ENCODE results near the gene DMC1. TPM values are rescaled to one million over a fixed set of nuclear protein-coding genes. Genes with fewer than 3 reads are reported as not detected.

Gene DMC1
- total and polyA plus RNA-seq, 10 of the 15 experiments (the other 5 are each of a cell fraction or from before 2014, with no cell fraction given), result 1.0 to 21.0 (median 4.5) TPM

GRCh38 chr22:38524429-38524828, 45.6 kb downstream of the DMC1 start:
- intact Hi-C loops (cut with micrococcal nuclease; ENCODE audit: unreplicated experiment) (no loop called here), in situ Hi-C loops (cut with MboI) (no loop called here)
- TF ChIP-seq KLF5 (IDR thresholded peaks at IDR 0.05; ENCODE audit: partially characterized antibody) (no peak), ZNF274 (IDR thresholded peaks at IDR 0.05; ENCODE audit: insufficient read depth, insufficient read length) (no peak), CUX1 (IDR thresholded peaks at IDR 0.05; ENCODE audit: insufficient replicate concordance, low read depth, low read length) (no peak), CEBPZ (IDR thresholded peaks at IDR 0.05; ENCODE audit: low read depth, low read length) (no peak), PRDM15 (CRISPR knock-in tag; IDR thresholded peaks at IDR 0.05) (no peak), USF1 (IDR thresholded peaks at IDR 0.05; ENCODE audit: borderline replicate concordance, extremely low read length, insufficient read depth, low read depth, low read length) (no peak), NR2C1 (IDR thresholded peaks at IDR 0.05) (no peak)
- no peaks in the 10 kb centered on the region for H3K79me2 ChIP-seq (ENCODE audit: control insufficient read depth, insufficient read depth, low read length)
- WGBS (ENCODE audit: insufficient coverage, insufficient replicate concordance, low lambda C conversion rate, missing lambda C conversion rate), result 69% methylated on average over 3 of the region's 3 CpGs
- BruUV-seq (replicated peaks), result no TSS peak
- ChIA-PET RAD21 (ENCODE audit: unreplicated experiment) (no interaction called here), SMC1A (ENCODE audit: uncharacterized antibody, unreplicated experiment) (interaction anchor here (1.0 kb wide), 1 partner anchor 12 kb away, joined by 3 read pairs; no protein-coding TSS in a partner anchor), POLR2A (no interaction called here), CTCF (interaction anchor here (2.7 kb wide), 1 partner anchor 13 kb away, joined by 13 read pairs; no protein-coding TSS in a partner anchor)
- no peaks in the 10 kb centered on the region for H4K20me1 ChIP-seq (ENCODE audit: control insufficient read depth, insufficient read depth)
- no peaks in the 10 kb centered on the region for H3K36me3 ChIP-seq (ENCODE audit: control insufficient read depth in 2 of 2, insufficient read depth in 2 of 2, low read length in 1 of 2)
- H3K27ac ChIP-seq (ENCODE audit: control insufficient read depth, insufficient read depth), result no peak overlapping the region
- no peaks in the 10 kb centered on the region for H3K4me1 ChIP-seq (ENCODE audit: control insufficient read depth, insufficient read depth, low read length)
- DNase-seq (ENCODE audit: low read depth, low spot score), result no peak
- H3K4me3 ChIP-seq, result no peak overlapping the region
- FAIRE-seq, result no peak
- H3K27me3 ChIP-seq (replicated peaks in 1 of 2; ENCODE audit: control insufficient read depth in 2 of 2, insufficient read depth in 2 of 2, low read length in 1 of 2), result no peaks in the 10 kb centered on the region
- ATAC-seq, result no peak
- H3K9me3 ChIP-seq (replicated peaks; ENCODE audit: control insufficient read depth, insufficient read depth, low read length), result no peaks in the 10 kb centered on the region
- no peak overlapping the region for H2AFZ ChIP-seq (ENCODE audit: control insufficient read depth, low read depth, low read length)
- no peak overlapping the region for H3K9ac ChIP-seq (ENCODE audit: control insufficient read depth, insufficient read depth, low read length)
- no peak overlapping the region for H3K4me2 ChIP-seq (ENCODE audit: control insufficient read depth, insufficient read depth)

Data from GM12878 (cell line).